NB4 (cell line): Measurements from ENCODE around the gene DKC1.

Experiments used
- DNase-seq: peaks from one replicate; pipeline ENCODE4 v3.0.0; 2010; ENCODE audit warnings: low read depth
- H3K4me3 ChIP-seq: one replicate; pipeline ENCODE4 v1.5.1; 2011; ENCODE audit warnings: mild to moderate bottlenecking, low read depth, low read length, moderate library complexity
- MYC ChIP-seq: IDR thresholded peaks from 2 replicates; pipeline ENCODE4 v1.6.1; 2011; ENCODE audit warnings: low read depth, low read length
- POLR2A ChIP-seq: IDR thresholded peaks from 2 replicates; pipeline ENCODE4 v1.6.1; 2011; ENCODE audit warnings: mild to moderate bottlenecking; ENCODE audit not compliant: insufficient read length; ENCODE audit errors: extremely low read depth
- TF ChIP-seq, protein P1 (sequence below): IDR thresholded peaks from 2 replicates; pipeline ENCODE4 v1.6.1; 2011; ENCODE audit warnings: low read depth, low read length
- TF ChIP-seq, protein P2 (sequence below): IDR thresholded peaks from one replicate; pipeline ENCODE4 v1.5.1; 2012; ENCODE audit warnings: low read depth, low read length

DKC1 gene

DNA sequence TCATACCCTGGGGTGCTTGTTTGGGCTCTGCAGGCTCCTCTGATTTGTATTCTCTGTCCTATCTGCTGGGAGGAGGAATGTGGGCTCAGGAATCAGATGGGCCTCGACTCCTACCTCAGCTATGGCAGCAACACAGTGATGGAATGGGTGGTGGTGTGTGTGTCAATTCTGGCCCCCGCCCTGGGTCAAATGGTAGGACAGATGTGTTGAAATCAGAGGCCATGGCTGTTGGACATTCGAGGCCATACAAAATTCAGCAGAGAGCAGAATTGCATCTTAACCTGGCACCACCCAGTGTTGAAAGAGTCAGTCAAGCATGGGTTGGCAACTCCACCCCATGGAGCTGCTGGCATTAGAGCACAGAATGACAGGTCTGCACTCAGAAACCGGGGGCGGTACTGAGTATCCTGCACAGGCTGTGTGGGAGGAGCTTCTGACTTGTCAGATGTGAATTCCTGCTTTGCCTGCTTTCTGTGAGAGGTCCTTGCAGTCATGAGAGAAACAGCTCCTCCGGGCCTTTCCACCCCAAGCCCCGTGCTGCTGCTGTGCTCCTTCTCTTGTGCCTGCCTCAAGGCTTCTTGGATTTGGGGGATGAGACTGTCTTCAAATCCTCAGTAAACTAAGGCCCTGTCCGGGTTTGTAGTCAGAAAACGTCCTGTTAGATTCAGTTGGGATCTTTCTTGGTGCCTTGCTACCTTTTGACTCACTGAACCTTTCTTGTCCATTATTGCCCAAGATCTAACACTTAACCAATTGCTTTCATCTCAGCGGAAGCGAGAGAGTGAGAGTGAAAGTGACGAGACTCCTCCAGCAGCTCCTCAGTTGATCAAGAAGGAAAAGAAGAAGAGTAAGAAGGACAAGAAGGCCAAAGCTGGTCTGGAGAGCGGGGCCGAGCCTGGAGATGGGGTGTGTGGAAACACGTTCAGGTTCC is 13.0 kb downstream of the DKC1 start:
- no peak overlapping the region for H3K4me3 ChIP-seq
- DNase-seq, result peak; percentile 55
- no peak for TF ChIP-seq MYC
- TF ChIP-seq, protein P1, sequence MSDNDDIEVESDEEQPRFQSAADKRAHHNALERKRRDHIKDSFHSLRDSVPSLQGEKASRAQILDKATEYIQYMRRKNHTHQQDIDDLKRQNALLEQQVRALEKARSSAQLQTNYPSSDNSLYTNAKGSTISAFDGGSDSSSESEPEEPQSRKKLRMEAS, result no peak
- TF ChIP-seq POLR2A, result no peak
- TF ChIP-seq, protein P2, sequence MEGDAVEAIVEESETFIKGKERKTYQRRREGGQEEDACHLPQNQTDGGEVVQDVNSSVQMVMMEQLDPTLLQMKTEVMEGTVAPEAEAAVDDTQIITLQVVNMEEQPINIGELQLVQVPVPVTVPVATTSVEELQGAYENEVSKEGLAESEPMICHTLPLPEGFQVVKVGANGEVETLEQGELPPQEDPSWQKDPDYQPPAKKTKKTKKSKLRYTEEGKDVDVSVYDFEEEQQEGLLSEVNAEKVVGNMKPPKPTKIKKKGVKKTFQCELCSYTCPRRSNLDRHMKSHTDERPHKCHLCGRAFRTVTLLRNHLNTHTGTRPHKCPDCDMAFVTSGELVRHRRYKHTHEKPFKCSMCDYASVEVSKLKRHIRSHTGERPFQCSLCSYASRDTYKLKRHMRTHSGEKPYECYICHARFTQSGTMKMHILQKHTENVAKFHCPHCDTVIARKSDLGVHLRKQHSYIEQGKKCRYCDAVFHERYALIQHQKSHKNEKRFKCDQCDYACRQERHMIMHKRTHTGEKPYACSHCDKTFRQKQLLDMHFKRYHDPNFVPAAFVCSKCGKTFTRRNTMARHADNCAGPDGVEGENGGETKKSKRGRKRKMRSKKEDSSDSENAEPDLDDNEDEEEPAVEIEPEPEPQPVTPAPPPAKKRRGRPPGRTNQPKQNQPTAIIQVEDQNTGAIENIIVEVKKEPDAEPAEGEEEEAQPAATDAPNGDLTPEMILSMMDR, result no peak

DNA sequence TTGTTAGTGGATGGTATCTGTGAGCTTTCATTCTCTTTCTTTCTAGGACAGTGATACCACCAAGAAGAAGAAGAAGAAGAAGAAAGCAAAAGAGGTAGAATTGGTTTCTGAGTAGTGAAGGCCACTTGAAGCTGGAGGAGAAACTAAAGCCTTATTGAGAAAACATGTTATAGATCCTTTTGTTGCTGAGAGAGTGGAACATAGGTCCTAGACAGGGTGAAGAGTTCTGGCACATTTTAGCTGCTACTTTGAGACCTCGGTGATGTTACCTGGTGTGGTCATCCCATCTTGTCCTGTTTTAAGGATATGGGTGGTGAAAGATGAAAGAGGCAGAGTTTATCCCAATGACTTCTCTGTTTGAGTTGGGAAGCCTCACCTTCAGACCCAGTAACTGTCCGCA is 14.1 kb downstream of the DKC1 start:
- no peak overlapping the region for H3K4me3 ChIP-seq
- TF ChIP-seq POLR2A, result no peak
- TF ChIP-seq, protein P2, result no peak
- TF ChIP-seq MYC, result no peak
- TF ChIP-seq, protein P1, result no peak
- no peak for DNase-seq

DNA sequence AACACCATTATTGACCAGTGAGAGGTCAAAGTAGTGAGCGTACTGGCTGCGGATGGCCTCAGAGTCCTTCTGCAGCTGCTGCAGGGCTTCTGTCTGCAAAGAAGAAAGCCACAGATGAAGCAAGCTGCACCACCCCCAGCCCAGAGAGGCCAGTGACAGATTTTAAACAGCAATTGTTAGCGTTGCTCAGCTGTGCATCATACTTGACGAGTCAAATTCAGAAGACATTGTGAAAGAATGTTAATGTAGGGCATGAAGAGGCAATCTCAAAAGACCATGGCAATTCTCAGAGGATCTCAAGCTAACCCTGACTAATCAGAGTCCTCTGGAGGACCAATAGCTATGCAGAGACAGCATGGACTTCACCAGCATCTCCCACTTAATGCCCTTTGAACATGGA is 16.6 kb downstream of the DKC1 start:
- H3K4me3 ChIP-seq, result no peak overlapping the region
- peak; percentile 69 for DNase-seq
- TF ChIP-seq MYC (no peak), POLR2A (no peak)
- TF ChIP-seq, protein P1, result no peak
- TF ChIP-seq, protein P2, result no peak

- H3K4me3 ChIP-seq, result no peak overlapping the region
- TF ChIP-seq MYC (no peak), POLR2A (no peak)
- TF ChIP-seq, protein P2, result no peak
- TF ChIP-seq, protein P1, result no peak
- DNase-seq, result no peak
Measured at GRCh38 chrX:154780968-154781367, 18.3 kb downstream of the DKC1 start.

DNA sequence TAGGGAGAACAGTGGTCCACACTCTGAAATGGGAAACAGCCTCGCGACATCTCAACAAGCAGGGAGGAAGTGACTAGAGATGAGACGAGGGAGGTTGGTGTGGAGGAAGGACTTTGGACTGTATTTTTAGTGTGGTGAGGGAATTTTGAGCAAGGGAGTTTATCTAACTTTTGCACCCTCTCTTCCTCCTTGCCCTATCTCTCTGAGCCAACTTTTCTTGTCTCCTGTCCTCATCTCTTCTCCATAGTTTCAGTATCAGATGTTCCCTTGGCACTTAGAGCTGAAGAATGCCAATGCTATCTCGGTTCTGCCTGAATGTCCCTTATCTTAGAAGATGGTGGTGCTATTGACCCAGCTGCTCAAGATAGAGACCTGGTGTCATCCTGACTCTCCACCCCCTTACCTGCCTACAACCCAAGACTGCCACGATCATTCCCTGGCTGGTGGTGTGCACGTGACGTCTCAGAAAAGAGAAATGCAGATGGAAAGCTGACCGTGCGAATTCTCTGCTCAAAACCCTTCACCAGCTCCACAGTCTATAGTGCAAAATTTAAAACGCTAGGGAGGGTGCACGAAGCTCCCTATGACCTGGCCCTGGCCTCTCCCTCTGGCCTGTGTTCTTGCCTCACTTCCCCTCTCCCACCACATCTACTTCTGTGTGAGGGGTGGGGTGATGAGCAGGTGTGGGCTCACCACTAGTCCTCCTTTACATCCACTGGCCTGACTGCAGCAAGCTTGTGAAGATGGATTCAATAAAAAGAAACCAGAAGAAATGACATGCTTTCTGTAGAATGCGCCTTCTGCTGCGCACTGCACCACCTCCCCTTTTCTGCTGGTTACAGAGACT is 21.7 kb downstream of the DKC1 start:
- H3K4me3 ChIP-seq, result no peak overlapping the region
- TF ChIP-seq POLR2A (no peak), MYC (no peak)
- TF ChIP-seq, protein P1, result no peak
- TF ChIP-seq, protein P2, result no peak
- DNase-seq, result peak; percentile 70
